Measurements from ENCODE around the gene PRKCH.

PRKCH gene

DNA sequence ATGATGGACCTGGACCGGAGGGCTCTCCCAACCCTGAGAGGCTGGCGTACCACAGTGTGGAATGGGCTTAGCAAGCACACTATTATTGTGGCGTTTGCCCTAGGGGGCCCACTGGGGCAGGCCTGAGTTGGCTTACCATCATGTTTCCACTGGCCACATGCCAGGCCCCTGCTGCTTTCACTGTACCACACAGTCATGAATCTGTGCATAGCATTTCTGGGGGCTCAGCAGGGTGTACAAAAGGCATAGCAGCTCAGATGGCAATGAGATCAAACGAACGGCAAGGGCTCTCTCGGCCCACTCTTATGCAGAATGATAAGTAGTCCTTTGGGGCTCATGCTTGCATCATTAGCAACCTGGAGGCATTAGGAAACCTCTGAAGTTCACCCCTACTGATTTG is 236.9 kb downstream of the PRKCH start:
- no peak for TF ChIP-seq ZFX (IDR thresholded peaks at IDR 0.05; ENCODE audit: borderline replicate concordance)
- TF ChIP-seq, protein P1, sequence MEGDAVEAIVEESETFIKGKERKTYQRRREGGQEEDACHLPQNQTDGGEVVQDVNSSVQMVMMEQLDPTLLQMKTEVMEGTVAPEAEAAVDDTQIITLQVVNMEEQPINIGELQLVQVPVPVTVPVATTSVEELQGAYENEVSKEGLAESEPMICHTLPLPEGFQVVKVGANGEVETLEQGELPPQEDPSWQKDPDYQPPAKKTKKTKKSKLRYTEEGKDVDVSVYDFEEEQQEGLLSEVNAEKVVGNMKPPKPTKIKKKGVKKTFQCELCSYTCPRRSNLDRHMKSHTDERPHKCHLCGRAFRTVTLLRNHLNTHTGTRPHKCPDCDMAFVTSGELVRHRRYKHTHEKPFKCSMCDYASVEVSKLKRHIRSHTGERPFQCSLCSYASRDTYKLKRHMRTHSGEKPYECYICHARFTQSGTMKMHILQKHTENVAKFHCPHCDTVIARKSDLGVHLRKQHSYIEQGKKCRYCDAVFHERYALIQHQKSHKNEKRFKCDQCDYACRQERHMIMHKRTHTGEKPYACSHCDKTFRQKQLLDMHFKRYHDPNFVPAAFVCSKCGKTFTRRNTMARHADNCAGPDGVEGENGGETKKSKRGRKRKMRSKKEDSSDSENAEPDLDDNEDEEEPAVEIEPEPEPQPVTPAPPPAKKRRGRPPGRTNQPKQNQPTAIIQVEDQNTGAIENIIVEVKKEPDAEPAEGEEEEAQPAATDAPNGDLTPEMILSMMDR (IDR thresholded peaks at IDR 0.05), result no peak
- H3K27ac ChIP-seq, result no peak overlapping the region

DNA sequence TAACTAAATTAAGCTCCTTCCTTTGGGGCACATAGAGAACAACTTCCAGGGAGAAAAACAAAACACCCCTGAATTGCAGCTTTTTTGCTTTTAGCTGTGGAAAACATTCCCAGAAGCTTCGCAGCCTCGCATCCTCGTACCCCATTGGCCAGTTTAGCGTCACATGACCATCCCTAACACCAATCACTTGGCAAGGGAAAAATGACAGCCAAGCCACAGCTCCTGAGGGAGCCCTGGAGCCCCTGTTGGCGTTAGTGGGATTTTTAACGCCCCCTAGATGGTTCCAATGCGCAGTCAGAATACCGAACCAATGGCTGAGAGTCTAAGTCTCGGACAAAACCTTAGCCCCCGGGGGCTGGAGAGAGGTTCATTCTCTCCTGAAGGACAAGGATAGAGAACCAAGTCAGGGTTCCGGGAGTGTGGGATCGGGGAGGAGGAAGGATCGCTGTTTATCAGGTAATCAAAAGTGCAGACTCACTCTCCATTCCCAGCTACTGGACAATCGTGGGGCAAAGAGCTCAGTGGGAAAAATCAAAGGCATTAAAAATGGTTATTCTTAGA is 238.3 kb downstream of the PRKCH start:
- peak overlapping the region; percentile 74 for H3K27ac ChIP-seq
- no peak for TF ChIP-seq ZFX (IDR thresholded peaks at IDR 0.05; ENCODE audit: borderline replicate concordance)
- TF ChIP-seq, protein P1 (IDR thresholded peaks at IDR 0.05), result peak; percentile 14; the same call in 1 of the 2 replicates

DNA sequence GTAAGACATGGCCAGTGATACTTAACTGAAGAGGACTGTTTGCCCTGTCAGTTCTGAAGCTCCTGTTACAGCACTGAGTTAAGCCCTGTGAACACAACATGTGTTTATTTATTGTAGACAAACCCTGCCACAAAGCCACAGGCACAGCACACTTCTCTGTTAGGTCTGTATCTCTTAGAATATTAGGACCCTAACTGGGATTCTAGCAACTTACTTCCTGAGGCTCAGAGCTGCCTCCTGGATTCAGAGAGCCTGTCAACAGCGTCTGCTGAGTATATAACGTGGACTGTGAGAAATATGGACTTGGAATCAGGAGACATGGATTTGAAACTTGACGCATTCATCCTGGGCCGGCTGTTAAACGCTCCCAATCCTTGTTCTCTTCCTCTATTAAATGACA is 238.9 kb downstream of the PRKCH start:
- TF ChIP-seq ZFX (IDR thresholded peaks at IDR 0.05; ENCODE audit: borderline replicate concordance), result no peak
- TF ChIP-seq, protein P1 (IDR thresholded peaks at IDR 0.05), result no peak

DNA sequence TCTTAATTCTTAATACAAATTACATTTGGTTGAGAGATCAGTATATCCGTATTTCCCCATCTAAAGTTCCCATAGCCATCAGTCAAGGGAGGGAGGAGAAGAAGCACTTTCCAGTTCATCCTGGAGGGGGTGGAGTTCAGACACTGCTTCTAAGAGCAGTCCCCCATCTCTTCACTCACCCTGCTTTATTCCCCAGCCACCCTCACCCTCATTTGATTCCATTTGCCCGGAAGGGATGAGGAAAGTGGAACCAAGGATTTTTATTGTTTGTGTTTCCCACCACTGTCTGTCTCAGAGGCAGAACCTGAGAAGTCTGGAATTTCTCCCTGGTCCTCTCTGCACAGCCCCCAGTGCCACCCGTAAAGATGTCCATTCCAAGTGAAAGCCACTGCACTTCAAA is 239.7 kb downstream of the PRKCH start:
- H3K27ac ChIP-seq, result peak overlapping the region; percentile 74

More for the DNA sequence above, 238.9 kb downstream of the PRKCH start:
- peak overlapping the region; percentile 74 for H3K27ac ChIP-seq

DNA sequence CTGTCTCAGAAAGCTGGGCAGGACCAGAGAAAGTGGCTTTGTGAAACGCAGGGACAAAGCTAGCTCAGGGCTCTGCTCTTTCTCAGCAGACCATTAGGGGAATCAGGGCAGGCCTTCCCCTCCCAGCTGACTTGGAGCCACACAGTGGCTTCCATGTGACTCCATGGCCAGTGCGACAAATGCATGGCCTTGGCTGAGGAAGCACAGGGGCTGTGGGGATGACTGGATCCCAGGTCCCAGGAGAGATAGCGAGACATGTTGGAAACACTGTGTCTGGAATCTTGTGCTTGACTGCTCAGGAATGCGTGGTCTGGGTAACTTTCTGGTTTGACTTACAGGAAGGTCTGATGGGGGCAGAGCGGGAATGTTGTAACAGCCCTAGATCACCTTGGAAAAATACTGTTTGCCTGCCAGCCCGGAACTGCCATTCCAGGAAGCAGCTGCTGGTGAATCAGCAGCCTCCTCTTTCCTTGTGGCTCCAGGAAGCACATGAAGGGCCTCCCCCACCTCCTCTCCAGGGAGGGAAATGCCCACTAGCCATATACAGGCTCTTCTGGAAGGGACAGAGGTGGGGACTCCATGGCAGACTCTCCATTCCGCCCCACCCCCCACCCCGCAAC is 240.4 kb downstream of the PRKCH start:
- peak overlapping the region; percentile 74 for H3K27ac ChIP-seq

More for the DNA sequence above, 239.7 kb downstream of the PRKCH start:
- TF ChIP-seq, protein P1 (IDR thresholded peaks at IDR 0.05), result no peak

DNA sequence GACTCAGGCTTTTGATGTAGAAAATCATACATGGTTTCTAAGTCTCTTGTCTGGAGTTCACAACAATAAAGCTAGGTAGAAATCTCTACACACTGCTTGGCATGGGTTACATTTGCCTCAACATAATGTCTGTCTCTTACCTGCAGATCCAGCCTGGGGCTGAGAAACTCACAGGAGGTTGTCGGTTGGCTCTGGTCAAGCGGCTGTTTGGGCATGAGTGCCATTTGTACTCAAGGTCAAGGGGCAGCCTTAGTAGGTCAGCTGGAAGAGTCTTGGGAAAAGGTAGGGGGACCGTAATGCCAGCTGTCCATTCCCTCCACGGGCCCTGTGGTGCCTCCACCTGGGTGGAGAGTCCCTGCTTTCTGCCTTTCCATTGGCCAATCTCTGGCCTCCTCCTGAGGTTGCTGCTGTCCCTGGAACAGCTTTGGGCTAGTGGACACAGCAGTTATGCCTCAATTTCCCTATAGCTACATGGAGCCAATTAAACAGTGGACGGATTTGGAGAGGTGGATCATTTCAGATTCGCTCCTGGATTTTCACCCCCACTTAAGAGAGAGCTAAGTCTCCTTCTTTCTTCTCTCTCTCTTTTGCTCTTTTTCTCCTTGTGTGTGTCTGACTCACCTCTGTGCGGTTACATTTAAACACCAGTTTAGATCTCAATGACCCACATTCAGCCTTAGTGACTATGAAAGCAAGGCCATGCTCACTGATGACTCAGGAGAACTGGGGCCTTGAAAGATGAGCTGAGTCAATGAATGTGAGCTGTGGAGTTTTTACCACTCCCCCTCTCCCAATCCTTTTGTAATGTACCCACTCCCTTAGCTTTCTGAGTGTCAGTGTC is 241.2 kb downstream of the PRKCH start:
- no peak overlapping the region for H3K27ac ChIP-seq
- TF ChIP-seq ZFX (IDR thresholded peaks at IDR 0.05; ENCODE audit: borderline replicate concordance), result no peak
- TF ChIP-seq, protein P1 (IDR thresholded peaks at IDR 0.05), result no peak

More for the DNA sequence above, 240.4 kb downstream of the PRKCH start:
- no peak for TF ChIP-seq ZFX (IDR thresholded peaks at IDR 0.05; ENCODE audit: borderline replicate concordance)
- TF ChIP-seq, protein P1 (IDR thresholded peaks at IDR 0.05), result no peak

DNA sequence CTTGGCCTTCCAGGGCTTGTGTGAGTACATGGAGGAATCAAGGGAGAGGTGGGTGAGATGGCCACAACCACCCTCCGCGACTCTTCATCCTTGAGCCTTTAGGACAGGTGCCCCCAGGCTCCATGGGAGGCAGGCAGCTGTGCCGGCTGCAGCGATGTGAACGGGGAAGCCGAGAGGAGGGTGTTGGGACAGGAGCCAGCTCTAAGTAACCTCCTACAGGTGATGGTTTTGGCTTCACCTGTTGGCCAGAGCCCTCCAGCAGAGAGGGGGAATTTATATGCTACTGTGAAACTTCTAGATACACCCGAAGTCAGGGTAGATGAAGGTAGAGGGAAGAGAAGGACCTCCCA is 241.8 kb downstream of the PRKCH start:
- TF ChIP-seq, protein P1 (IDR thresholded peaks at IDR 0.05), result no peak
- no peak for TF ChIP-seq ZFX (IDR thresholded peaks at IDR 0.05; ENCODE audit: borderline replicate concordance)
- no peak overlapping the region for H3K27ac ChIP-seq

Measured in 22Rv1 (cell line).